Jurkat, Clone E6-1 (cell line): ENCODE measurements around the gene FEM1C.

ENCODE experiments used
- DNase-seq: peaks from one replicate; pipeline ENCODE4 v3.0.0-alpha.2; 2011; ENCODE audit warnings: low read depth, low spot score
- H3K4me3 ChIP-seq: 2 replicates; pipeline ENCODE4 v1.5.1; 2011; ENCODE audit warnings: mild to moderate bottlenecking, low read length, control low read depth, moderate library complexity

The FEM1C gene

GRCh38 chr5:115559524-115559923 lies 14.9 kb upstream of the FEM1C start:
- no peak overlapping the region for H3K4me3 ChIP-seq
- no peak for DNase-seq

GRCh38 chr5:115558388-115558956 lies 13.9 kb upstream of the FEM1C start:
- no peak for DNase-seq
- no peak overlapping the region for H3K4me3 ChIP-seq

GRCh38 chr5:115557667-115558387 lies 13.3 kb upstream of the FEM1C start:
- no peak for DNase-seq
- no peak overlapping the region for H3K4me3 ChIP-seq

- no peak for DNase-seq
Measured at GRCh38 chr5:115556276-115556675, 11.7 kb upstream of the FEM1C start.

GRCh38 chr5:115555084-115555633 lies 10.6 kb upstream of the FEM1C start:
- DNase-seq, result no peak
- H3K4me3 ChIP-seq, result no peak overlapping the region

More at GRCh38 chr5:115556276-115556675, 11.7 kb upstream of the FEM1C start:
- H3K4me3 ChIP-seq, result no peak overlapping the region

GRCh38 chr5:115553082-115553481 lies 8.5 kb upstream of the FEM1C start:
- no peak for DNase-seq
- no peak overlapping the region for H3K4me3 ChIP-seq

- H3K4me3 ChIP-seq, result no peak overlapping the region
- no peak for DNase-seq
Measured at GRCh38 chr5:115551415-115551814, 6.8 kb upstream of the FEM1C start.

GRCh38 chr5:115549154-115549553 lies 4.6 kb upstream of the FEM1C start:
- DNase-seq, result peak; percentile 53
- no peak overlapping the region for H3K4me3 ChIP-seq

- DNase-seq, result no peak
- H3K4me3 ChIP-seq, result no peak overlapping the region
Measured at GRCh38 chr5:115548683-115549082, 4.1 kb upstream of the FEM1C start.

GRCh38 chr5:115545351-115545882 lies 842 bp upstream of the FEM1C start:
- H3K4me3 ChIP-seq, result peak overlapping the region; percentile 74
- no peak for DNase-seq

- no peak for DNase-seq
Measured at GRCh38 chr5:115544043-115544435, 536 bp downstream of the FEM1C start.

GRCh38 chr5:115543365-115544042 lies 1.1 kb downstream of the FEM1C start:
- peak overlapping the region; percentile 74 for H3K4me3 ChIP-seq
- DNase-seq, result peak; percentile 34

More at GRCh38 chr5:115544043-115544435, 536 bp downstream of the FEM1C start:
- H3K4me3 ChIP-seq, result peak overlapping the region; percentile 74

GRCh38 chr5:115542651-115543364 lies 1.8 kb downstream of the FEM1C start:
- H3K4me3 ChIP-seq, result peak overlapping the region; percentile 74; the same call in 1 of the 2 replicates
- DNase-seq, result no peak

- no peak for DNase-seq
- H3K4me3 ChIP-seq, result no peak overlapping the region
Measured at GRCh38 chr5:115542086-115542485, 2.5 kb downstream of the FEM1C start.

GRCh38 chr5:115541611-115542010 lies 3.0 kb downstream of the FEM1C start:
- no peak overlapping the region for H3K4me3 ChIP-seq
- DNase-seq, result no peak

- H3K4me3 ChIP-seq, result no peak overlapping the region
Measured at GRCh38 chr5:115535479-115536035, 9.0 kb downstream of the FEM1C start.

GRCh38 chr5:115532517-115532916 lies 12.1 kb downstream of the FEM1C start:
- no peak for DNase-seq
- no peak overlapping the region for H3K4me3 ChIP-seq

More at GRCh38 chr5:115535479-115536035, 9.0 kb downstream of the FEM1C start:
- no peak for DNase-seq

- no peak overlapping the region for H3K4me3 ChIP-seq
- no peak for DNase-seq
Measured at GRCh38 chr5:115531787-115532367, 12.7 kb downstream of the FEM1C start.
